Psoas muscle (tissue), 8 donors: ENCODE measurements around the gene FBXO31. TPM values are rescaled to one million over a fixed set of nuclear protein-coding genes. Genes with fewer than 3 reads are reported as not detected.

Source experiments
- ATAC-seq, 4 donors: fragments of 200-7000 bp; cut with Tn5 transposase; one replicate each; pipeline ENCODE4 v1.9.1; 2020; ENCODE audit warnings: moderate library complexity in 3 of 4, mild to moderate bottlenecking in 2 of 4
- DNase-seq, 2 donors: peaks; one replicate each; pipeline ENCODE4 v3.0.0-alpha.2; 2020
- H3K27ac ChIP-seq: fragments of 200-600 bp; one replicate; pipeline ENCODE4 v1.8.0; 2022
- H3K27me3 ChIP-seq, 3 donors: fragments of 200-600 bp in 1 of 3; one replicate each; pipeline versions ENCODE4 v1.6.1 to v1.8.0; 2013 to 2022; ENCODE audit warnings: low read length in 2 of 3, mild to moderate bottlenecking in 2 of 3, moderate library complexity in 1 of 3; ENCODE audit not compliant: insufficient read depth in 3 of 3
- H3K36me3 ChIP-seq, 2 donors: fragments of 200-600 bp in 1 of 2; one replicate each; pipeline versions ENCODE4 v1.6.1 to v1.8.0; 2013 to 2022; ENCODE audit warnings: low read depth in 1 of 2, mild to moderate bottlenecking in 1 of 2, moderate library complexity in 1 of 2; ENCODE audit not compliant: insufficient read depth in 1 of 2
- H3K4me1 ChIP-seq: fragments of 200-600 bp; one replicate; pipeline ENCODE4 v1.8.0; 2022
- H3K4me3 ChIP-seq: fragments of 200-600 bp; one replicate; pipeline ENCODE4 v1.8.0; 2022; ENCODE audit warnings: mild to moderate bottlenecking
- H3K9me3 ChIP-seq: fragments of 200-600 bp; one replicate; pipeline ENCODE4 v1.8.0; 2022
- WGBS, 3 donors: extraction: QIAGEN DNeasy Blood & Tissue Kit; methylation state at CpG; one replicate each; pipeline versions ENCODE4 v1.1.6 to v1.1.7; 2013; 5-methylcytosine and 5-hydroxymethylcytosine counted together
- intact Hi-C, 2 donors: fragments of 100-400 bp; cut with DNase I; formaldehyde crosslinking; loops; one replicate each; pipeline versions ENCODE4 v1.11.0 to v1.14.2; 2022
- polyA plus RNA-seq, 3 donors: library from polyadenylated mRNA; stranded (reverse); fragments of 200-250 nt; gene quantifications; one replicate each; pipeline ENCODE4 v1.2.3, GENCODE V29; 2013
- total RNA-seq, 4 donors: library from RNA; stranded (reverse); fragmentation: NEBNext Ultra II Directional in 2 of 4; extraction: Animal tissue kit (Norgen Biotek cat#: 25700) in 2 of 4; gene quantifications; one replicate each; pipeline versions ENCODE4 v1.2.1 to v1.2.4, GENCODE V29; 2021 to 2023
- TF ChIP-seq, protein P1 (sequence below): fragments of 200-600 bp; IDR thresholded peaks from one replicate; pipeline ENCODE4 v1.8.0; 2022; ENCODE audit warnings: antibody characterized with exemption
- donor health status: healthy with polysubstance abuse.
- donor health status: DM: no; HTN: no; CAD: no; lungs with moderate emphysema.
- donor health status: Bipolar disorder and iron deficiency.
- donor health status: healthy.
- donor health status: DM: yes; HTN: yes; CAD: no.
- donor health status: DM: no; HTN: no; CAD: no.
- donor health status: DM: no; HTN: no; CAD: no.
- donor health status: DM: yes; HTN: yes; CAD: no.

Gene FBXO31
- total and polyA plus RNA-seq, 7 donors = 26.3 to 103 (median 95.3) TPM

DNA sequence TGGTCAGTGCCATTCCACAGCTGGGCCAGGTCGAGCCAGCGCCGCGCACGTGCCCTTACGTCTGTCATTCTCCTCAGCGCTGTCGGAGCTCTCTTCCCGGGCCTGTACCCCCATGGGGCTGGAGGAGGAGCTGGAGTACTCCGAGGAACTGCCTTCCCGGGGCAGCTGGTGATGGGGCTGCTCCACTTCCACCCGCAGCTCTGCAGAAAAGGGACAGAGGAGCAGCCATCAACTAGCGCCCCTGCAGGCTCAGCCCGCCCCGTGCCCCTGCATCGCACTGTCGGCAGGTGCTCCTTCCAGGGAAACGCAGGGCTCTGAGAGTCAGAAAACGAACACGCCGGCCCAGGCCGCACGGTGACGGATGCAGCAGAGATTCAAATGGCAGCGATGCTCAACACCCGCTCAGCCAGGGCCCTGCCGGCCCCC, 29.4 kb upstream of the FBXO31 start:
- TF ChIP-seq, protein P1, sequence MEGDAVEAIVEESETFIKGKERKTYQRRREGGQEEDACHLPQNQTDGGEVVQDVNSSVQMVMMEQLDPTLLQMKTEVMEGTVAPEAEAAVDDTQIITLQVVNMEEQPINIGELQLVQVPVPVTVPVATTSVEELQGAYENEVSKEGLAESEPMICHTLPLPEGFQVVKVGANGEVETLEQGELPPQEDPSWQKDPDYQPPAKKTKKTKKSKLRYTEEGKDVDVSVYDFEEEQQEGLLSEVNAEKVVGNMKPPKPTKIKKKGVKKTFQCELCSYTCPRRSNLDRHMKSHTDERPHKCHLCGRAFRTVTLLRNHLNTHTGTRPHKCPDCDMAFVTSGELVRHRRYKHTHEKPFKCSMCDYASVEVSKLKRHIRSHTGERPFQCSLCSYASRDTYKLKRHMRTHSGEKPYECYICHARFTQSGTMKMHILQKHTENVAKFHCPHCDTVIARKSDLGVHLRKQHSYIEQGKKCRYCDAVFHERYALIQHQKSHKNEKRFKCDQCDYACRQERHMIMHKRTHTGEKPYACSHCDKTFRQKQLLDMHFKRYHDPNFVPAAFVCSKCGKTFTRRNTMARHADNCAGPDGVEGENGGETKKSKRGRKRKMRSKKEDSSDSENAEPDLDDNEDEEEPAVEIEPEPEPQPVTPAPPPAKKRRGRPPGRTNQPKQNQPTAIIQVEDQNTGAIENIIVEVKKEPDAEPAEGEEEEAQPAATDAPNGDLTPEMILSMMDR = no peak
- no peak for ATAC-seq

GRCh38 chr16:87412371-87412995, 28.9 kb upstream of the FBXO31 start:
- Histone ChIP-seq H3K36me3 (peaks cover 6 to 96% of the 10 kb centered on the region in 2 donors), H3K4me1 (no peaks in the 10 kb centered on the region), H3K27ac (no peak overlapping the region), H3K27me3 (no peaks in the 10 kb centered on the region), H3K9me3 (no peaks in the 10 kb centered on the region), H3K4me3 (no peak overlapping the region)
- 88 to 92% (median 89%) methylated on average over 31 of the region's 31 CpGs for WGBS, 3 donors
- intact Hi-C loops = no loop called here
- no peak for ATAC-seq
- DNase-seq = no peak
- TF ChIP-seq, protein P1 = no peak

More for the DNA sequence above, 29.4 kb upstream of the FBXO31 start:
- intact Hi-C loops = no loop called here
- Histone ChIP-seq H3K27me3 (no peaks in the 10 kb centered on the region), H3K27ac (no peak overlapping the region), H3K36me3 (peaks cover 6 to 96% of the 10 kb centered on the region in 2 donors), H3K4me1 (no peaks in the 10 kb centered on the region), H3K4me3 (no peak overlapping the region), H3K9me3 (no peaks in the 10 kb centered on the region)
- WGBS, 3 donors = 87 to 90% (median 89%) methylated on average over 26 to 27 of the region's 27 CpGs
- no peak for DNase-seq

GRCh38 chr16:87411375-87412271, 28.0 kb upstream of the FBXO31 start:
- 93% methylated on average over 49 of the region's 49 CpGs for WGBS, 3 donors
- Histone ChIP-seq H3K4me3 (no peak overlapping the region), H3K4me1 (no peaks in the 10 kb centered on the region), H3K27me3 (no peaks in the 10 kb centered on the region), H3K36me3 (peaks cover 6 to 97% of the 10 kb centered on the region in 2 donors), H3K27ac (no peak overlapping the region), H3K9me3 (no peaks in the 10 kb centered on the region)
- TF ChIP-seq, protein P1 = no peak
- DNase-seq = no peak
- ATAC-seq = no peak
- intact Hi-C loops = no loop called here

GRCh38 chr16:87410968-87411367, 27.4 kb upstream of the FBXO31 start:
- TF ChIP-seq, protein P1 = no peak
- ATAC-seq (no peak), DNase-seq (no peak)
- Histone ChIP-seq H3K27ac (no peak overlapping the region), H3K4me3 (no peak overlapping the region), H3K36me3 (peaks cover 6 to 97% of the 10 kb centered on the region in 2 donors), H3K4me1 (no peaks in the 10 kb centered on the region), H3K27me3 (no peaks in the 10 kb centered on the region), H3K9me3 (no peaks in the 10 kb centered on the region)
- WGBS, 3 donors = 81 to 85% (median 81%) methylated on average over 11 to 14 of the region's 14 CpGs
- intact Hi-C loops = no loop called here
